Measurements from ENCODE around the gene NKTR.

DNA sequence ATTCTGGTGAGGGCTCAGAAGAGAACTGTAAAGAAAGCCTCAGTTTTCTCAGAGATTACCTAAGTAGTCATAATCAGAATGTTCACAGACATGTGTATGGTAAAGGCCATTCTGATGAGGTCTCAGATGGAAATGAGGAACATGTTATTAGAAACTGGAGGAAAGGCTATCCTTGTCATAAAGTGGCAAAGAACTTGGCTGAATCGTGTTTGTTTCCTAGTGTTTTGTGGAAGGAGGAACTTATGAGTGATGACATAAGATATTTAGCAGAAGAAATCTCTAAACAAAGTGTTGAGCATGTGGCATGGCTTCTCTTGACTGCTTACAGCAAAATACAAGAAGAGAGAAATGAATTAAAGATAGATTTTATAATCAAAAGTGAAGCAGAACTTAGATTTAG, 72.0 kb downstream of the NKTR start:
- TF ChIP-seq, protein P1, sequence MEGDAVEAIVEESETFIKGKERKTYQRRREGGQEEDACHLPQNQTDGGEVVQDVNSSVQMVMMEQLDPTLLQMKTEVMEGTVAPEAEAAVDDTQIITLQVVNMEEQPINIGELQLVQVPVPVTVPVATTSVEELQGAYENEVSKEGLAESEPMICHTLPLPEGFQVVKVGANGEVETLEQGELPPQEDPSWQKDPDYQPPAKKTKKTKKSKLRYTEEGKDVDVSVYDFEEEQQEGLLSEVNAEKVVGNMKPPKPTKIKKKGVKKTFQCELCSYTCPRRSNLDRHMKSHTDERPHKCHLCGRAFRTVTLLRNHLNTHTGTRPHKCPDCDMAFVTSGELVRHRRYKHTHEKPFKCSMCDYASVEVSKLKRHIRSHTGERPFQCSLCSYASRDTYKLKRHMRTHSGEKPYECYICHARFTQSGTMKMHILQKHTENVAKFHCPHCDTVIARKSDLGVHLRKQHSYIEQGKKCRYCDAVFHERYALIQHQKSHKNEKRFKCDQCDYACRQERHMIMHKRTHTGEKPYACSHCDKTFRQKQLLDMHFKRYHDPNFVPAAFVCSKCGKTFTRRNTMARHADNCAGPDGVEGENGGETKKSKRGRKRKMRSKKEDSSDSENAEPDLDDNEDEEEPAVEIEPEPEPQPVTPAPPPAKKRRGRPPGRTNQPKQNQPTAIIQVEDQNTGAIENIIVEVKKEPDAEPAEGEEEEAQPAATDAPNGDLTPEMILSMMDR (IDR thresholded peaks at IDR 0.05), result no peak
- TF ChIP-seq POLR2AphosphoS5 (IDR thresholded peaks at IDR 0.05) (no peak), POLR2A (IDR thresholded peaks at IDR 0.05) (no peak)
